Lower leg skin (tissue), 4 donors: ENCODE data around the gene CDK18. TPM values are rescaled to one million over a fixed set of nuclear protein-coding genes. Genes with fewer than 3 reads are reported as not detected.

Experiments used
- DNase-seq, 2 donors: peaks; one replicate each; pipeline ENCODE4 v3.0.0-alpha.2; 2019; ENCODE audit warnings: low spot score in 2 of 2
- H3K4me3 ChIP-seq: fragments of 200-600 bp; sonication (generic); 2 replicates; pipeline ENCODE4 v1.5.1; 2017; ENCODE audit warnings: mild to moderate bottlenecking, low read depth; ENCODE audit not compliant: poor library complexity, severe bottlenecking
- CTCF ChIP-seq, 3 donors: fragments of 450-650 bp; IDR thresholded peaks; one replicate each; pipeline ENCODE4 v1.5.1; 2016; ENCODE audit warnings: antibody characterized with exemption in 3 of 3, mild to moderate bottlenecking in 3 of 3, moderate library complexity in 2 of 3
- POLR2A ChIP-seq, 2 donors: fragments of 450-650 bp; IDR thresholded peaks; one replicate each; pipeline ENCODE4 v1.6.1; 2016 to 2017; ENCODE audit warnings: antibody characterized with exemption in 2 of 2, mild to moderate bottlenecking in 1 of 2, moderate library complexity in 1 of 2
- WGBS, 2 donors: methylation state at CpG; one replicate each; pipeline ENCODE4 v1.1.5; 2018; 5-methylcytosine and 5-hydroxymethylcytosine counted together
- intact Hi-C: fragments of 100-400 bp; cut with DNase I; formaldehyde crosslinking; loops from one replicate; pipeline ENCODE4 v1.15.0; 2023; ENCODE audit warnings: low total_unique reads
- total RNA-seq, 4 donors: library from RNA; depleted of rRNA; stranded (reverse); fragments of >200 nt; gene quantifications; one replicate each; pipeline ENCODE4 v1.1.0, GENCODE V29; 2016

Gene CDK18
- total RNA-seq, 4 donors from 2014 or later = 4.5 to 6.5 (median 5.1) TPM

GRCh38 chr1:205515781-205516253, 11.3 kb downstream of the CDK18 start:
- DNase-seq = no peak
- intact Hi-C loops = no loop called here
- no peak for TF ChIP-seq POLR2A (IDR thresholded peaks at IDR 0.05)
- TF ChIP-seq CTCF (IDR thresholded peaks at IDR 0.05) = no peak
- H3K4me3 ChIP-seq = no peak overlapping the region
- WGBS, 2 donors = 54% methylated on average over 5 of the region's 5 CpGs

GRCh38 chr1:205516362-205516761, 11.9 kb downstream of the CDK18 start:
- 90% methylated on average over 4 of the region's 4 CpGs for WGBS, 2 donors
- no peak for DNase-seq
- H3K4me3 ChIP-seq = no peak overlapping the region
- TF ChIP-seq POLR2A (IDR thresholded peaks at IDR 0.05) (no peak), CTCF (IDR thresholded peaks at IDR 0.05) (no peak)
- intact Hi-C loops = no loop called here

GRCh38 chr1:205517288-205517687, 12.8 kb downstream of the CDK18 start:
- H3K4me3 ChIP-seq = no peak overlapping the region
- TF ChIP-seq CTCF (IDR thresholded peaks at IDR 0.05) = no peak
- TF ChIP-seq POLR2A (IDR thresholded peaks at IDR 0.05) = no peak
- intact Hi-C loops = no loop called here
- WGBS, 2 donors = 72 to 80% methylated on average over 3 of the region's 3 CpGs
- DNase-seq = no peak

GRCh38 chr1:205517763-205518162, 13.3 kb downstream of the CDK18 start:
- intact Hi-C loops = no loop called here
- TF ChIP-seq CTCF (IDR thresholded peaks at IDR 0.05) (no peak), POLR2A (IDR thresholded peaks at IDR 0.05) (no peak)
- H3K4me3 ChIP-seq = no peak overlapping the region
- DNase-seq = no peak
- WGBS, 2 donors = 88 to 91% methylated on average over 5 of the region's 5 CpGs

- 63 to 75% methylated on average over 8 of the region's 8 CpGs for WGBS, 2 donors
- TF ChIP-seq POLR2A (IDR thresholded peaks at IDR 0.05) (no peak), CTCF (IDR thresholded peaks at IDR 0.05) (no peak)
- no peak for DNase-seq
- intact Hi-C loops = no loop called here
- H3K4me3 ChIP-seq = no peak overlapping the region
Measured at GRCh38 chr1:205518661-205519540, 14.4 kb downstream of the CDK18 start.
